Activated B cell treated with CpG ODN at 0.5 μM for 24 hours (primary cell): ENCODE measurements around the gene GIPC1. TPM values are rescaled to one million over a fixed set of nuclear protein-coding genes. Genes with fewer than 3 reads are reported as not detected.

ENCODE experiments used
- ATAC-seq: fragments of 200-7000 bp; cut with Tn5 transposase; one replicate; pipeline ENCODE4 v1.10.0; 2021; ENCODE audit warnings: low read depth, mild to moderate bottlenecking, moderate library complexity
- CTCF ChIA-PET: fragments of 350-600 bp; sonication (Branson Sonifier 250); formaldehyde crosslinking; loops from one replicate; lab custom pipeline; 2021; ENCODE audit warnings: antibody characterized with exemption; lab: Charles Lee
- POLR2A ChIA-PET: fragments of 350-600 bp; sonication (Branson Sonifier 250); formaldehyde crosslinking; loops from one replicate; lab custom pipeline; 2021; ENCODE audit warnings: antibody characterized with exemption; lab: Charles Lee
- DNase-seq: peaks from one replicate; pipeline ENCODE4 v3.0.0; 2022
- H3K27ac Mint-ChIP-seq: one replicate; pipeline ENCODE4 v1.8.0; 2020; ENCODE audit warnings: mixed read lengths
- H3K27me3 Mint-ChIP-seq: one replicate; pipeline ENCODE4 v1.8.0; 2021; ENCODE audit warnings: mixed read lengths
- H3K36me3 Mint-ChIP-seq: one replicate; pipeline ENCODE4 v1.8.0; 2021; ENCODE audit warnings: low read depth, mixed read lengths
- H3K4me1 Mint-ChIP-seq: one replicate; pipeline ENCODE4 v1.8.0; 2021; ENCODE audit warnings: mixed read lengths
- H3K4me3 Mint-ChIP-seq: one replicate; pipeline ENCODE4 v1.8.0; 2020; ENCODE audit warnings: mild to moderate bottlenecking, mixed read lengths
- H3K9me3 Mint-ChIP-seq: one replicate; pipeline ENCODE4 v1.8.0; 2020; ENCODE audit warnings: mixed read lengths
- intact Hi-C: fragments of 100-400 bp; cut with micrococcal nuclease; formaldehyde crosslinking; loops from one replicate; pipeline ENCODE4 v1.15.1; 2024
- total RNA-seq: library from RNA; stranded (reverse); gene quantifications from 2 replicates; pipeline ENCODE4 v1.2.3, GENCODE V29; 2022
- TF ChIP-seq, protein P1 (sequence below): fragments of 200-600 bp; IDR thresholded peaks from one replicate; pipeline ENCODE4 v1.8.0; 2022; ENCODE audit warnings: antibody characterized with exemption, mild to moderate bottlenecking

GIPC1 gene
- total RNA-seq, 1 donor from 2014 or later, result 15.3 TPM

DNA sequence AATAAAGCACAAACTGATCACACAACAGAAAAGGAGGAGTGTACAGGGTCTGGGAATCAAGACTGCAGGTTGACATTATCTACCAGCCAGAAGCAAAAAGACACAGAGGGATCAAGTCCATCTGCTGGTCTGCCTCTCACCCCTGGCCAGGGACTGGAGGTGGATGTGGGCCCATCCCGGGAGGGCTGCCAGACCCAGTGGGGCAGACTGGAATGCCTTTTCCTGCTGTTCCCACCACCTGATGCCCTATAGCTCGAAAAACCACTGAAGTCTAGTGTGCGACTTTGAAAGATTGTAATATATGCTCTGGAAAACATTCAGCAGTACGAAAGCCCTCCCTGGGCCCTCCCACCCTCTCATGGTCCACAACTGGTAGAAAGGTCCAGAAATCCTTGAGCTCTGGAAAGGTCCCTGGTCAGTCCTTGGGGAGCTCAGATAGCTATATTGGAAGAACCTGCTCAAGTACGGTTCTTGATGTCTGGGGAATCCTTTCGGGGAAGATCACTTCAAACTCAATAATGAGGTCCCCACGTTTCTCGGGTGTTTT, 19.6 kb upstream of the GIPC1 start:
- TF ChIP-seq, protein P1, sequence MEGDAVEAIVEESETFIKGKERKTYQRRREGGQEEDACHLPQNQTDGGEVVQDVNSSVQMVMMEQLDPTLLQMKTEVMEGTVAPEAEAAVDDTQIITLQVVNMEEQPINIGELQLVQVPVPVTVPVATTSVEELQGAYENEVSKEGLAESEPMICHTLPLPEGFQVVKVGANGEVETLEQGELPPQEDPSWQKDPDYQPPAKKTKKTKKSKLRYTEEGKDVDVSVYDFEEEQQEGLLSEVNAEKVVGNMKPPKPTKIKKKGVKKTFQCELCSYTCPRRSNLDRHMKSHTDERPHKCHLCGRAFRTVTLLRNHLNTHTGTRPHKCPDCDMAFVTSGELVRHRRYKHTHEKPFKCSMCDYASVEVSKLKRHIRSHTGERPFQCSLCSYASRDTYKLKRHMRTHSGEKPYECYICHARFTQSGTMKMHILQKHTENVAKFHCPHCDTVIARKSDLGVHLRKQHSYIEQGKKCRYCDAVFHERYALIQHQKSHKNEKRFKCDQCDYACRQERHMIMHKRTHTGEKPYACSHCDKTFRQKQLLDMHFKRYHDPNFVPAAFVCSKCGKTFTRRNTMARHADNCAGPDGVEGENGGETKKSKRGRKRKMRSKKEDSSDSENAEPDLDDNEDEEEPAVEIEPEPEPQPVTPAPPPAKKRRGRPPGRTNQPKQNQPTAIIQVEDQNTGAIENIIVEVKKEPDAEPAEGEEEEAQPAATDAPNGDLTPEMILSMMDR, result no peak
- H3K36me3 Mint-ChIP-seq, result peaks cover 44% of the 10 kb centered on the region
- H3K4me1 Mint-ChIP-seq, result peaks cover 49% of the 10 kb centered on the region
- H3K4me3 Mint-ChIP-seq, result peak overlapping the region; percentile 89
- intact Hi-C loops, result no loop called here
- peak overlapping the region; percentile 73 for H3K27ac Mint-ChIP-seq
- no peak for ATAC-seq
- POLR2A ChIA-PET, result interaction anchor here (0.5 kb wide), 1 partner anchor 145 kb away, joined by 4 read pairs; no protein-coding TSS in a partner anchor
- CTCF ChIA-PET, result no interaction called here
- no peaks in the 10 kb centered on the region for H3K27me3 Mint-ChIP-seq
- no peak for DNase-seq
- H3K9me3 Mint-ChIP-seq, result no peaks in the 10 kb centered on the region

DNA sequence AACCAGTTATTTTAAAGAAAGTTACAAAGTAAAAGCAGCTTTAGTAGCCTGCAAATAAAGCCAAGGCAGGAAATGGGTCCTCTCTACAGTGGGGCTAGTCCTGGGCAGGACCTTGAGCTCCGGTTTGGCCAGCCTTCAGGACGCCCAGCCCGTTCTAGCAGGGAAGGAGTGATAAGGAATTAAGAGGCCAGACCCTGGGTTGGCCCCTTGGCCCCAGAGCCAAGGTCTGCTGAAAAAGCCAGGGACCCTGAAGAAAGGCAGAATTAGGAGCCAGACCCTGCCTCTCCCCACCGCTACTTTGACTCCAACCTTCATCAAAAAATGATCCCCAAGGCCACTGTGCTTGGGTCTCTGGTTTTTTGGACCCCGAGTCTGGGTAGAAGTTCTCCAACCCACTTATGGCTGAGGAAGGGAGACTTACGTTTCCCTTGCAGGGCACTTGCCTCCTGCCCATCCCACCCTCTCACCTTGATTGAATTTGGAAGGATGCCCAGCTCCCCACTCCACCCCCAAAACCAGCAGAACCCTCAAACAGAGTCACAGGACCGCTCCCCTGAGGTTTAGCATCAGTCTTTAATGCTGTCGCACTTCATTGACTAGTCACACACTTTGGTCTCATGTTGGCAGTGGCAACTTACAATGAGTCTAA, 18.4 kb upstream of the GIPC1 start:
- peaks cover 42% of the 10 kb centered on the region for H3K4me1 Mint-ChIP-seq
- peaks cover 44% of the 10 kb centered on the region for H3K36me3 Mint-ChIP-seq
- DNase-seq (no peak), ATAC-seq (no peak)
- intact Hi-C loops, result no loop called here
- H3K27me3 Mint-ChIP-seq, result no peaks in the 10 kb centered on the region
- no peaks in the 10 kb centered on the region for H3K9me3 Mint-ChIP-seq
- POLR2A ChIA-PET, result no interaction called here
- TF ChIP-seq, protein P1, result no peak
- CTCF ChIA-PET, result no interaction called here
- H3K4me3 Mint-ChIP-seq, result peak overlapping the region; percentile 41
- H3K27ac Mint-ChIP-seq, result peak overlapping the region; percentile 46

DNA sequence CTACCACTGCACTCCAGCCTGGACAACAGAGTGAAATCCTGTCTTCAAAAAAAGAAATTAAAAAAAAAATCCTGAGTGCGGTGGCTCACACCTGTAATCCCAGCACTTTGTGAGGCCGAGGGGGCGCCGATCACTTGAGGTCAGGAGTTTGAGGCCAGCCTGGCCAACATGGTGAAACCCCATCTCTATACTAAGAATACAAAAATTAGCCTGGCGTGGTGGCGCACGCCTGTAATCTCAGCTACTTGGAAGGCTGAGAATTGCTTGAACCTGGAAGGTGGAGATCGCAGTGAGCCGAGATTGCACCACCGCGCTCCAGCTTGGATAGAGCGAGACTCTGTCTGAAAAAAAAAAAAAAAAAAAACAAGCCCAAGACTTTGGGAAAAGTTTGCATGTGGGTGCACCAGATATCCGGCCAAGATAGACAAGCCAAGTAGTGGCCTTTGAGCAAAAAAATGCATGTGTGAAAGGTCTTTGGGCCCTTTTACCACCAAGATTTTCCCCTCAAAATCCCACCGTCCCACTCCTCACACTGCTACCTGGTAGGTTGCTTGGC, 16.6 kb upstream of the GIPC1 start:
- no peak overlapping the region for H3K4me3 Mint-ChIP-seq
- ChIA-PET CTCF (no interaction called here), POLR2A (interaction anchor here (0.6 kb wide), 1 partner anchor 37 kb away, joined by 3 read pairs; no protein-coding TSS in a partner anchor)
- H3K4me1 Mint-ChIP-seq, result peaks cover 30% of the 10 kb centered on the region
- no peak for ATAC-seq
- H3K27ac Mint-ChIP-seq, result no peak overlapping the region
- peaks cover 40% of the 10 kb centered on the region for H3K36me3 Mint-ChIP-seq
- H3K9me3 Mint-ChIP-seq, result no peaks in the 10 kb centered on the region
- no peak for DNase-seq
- H3K27me3 Mint-ChIP-seq, result no peaks in the 10 kb centered on the region
- intact Hi-C loops, result no loop called here
- TF ChIP-seq, protein P1, result no peak

DNA sequence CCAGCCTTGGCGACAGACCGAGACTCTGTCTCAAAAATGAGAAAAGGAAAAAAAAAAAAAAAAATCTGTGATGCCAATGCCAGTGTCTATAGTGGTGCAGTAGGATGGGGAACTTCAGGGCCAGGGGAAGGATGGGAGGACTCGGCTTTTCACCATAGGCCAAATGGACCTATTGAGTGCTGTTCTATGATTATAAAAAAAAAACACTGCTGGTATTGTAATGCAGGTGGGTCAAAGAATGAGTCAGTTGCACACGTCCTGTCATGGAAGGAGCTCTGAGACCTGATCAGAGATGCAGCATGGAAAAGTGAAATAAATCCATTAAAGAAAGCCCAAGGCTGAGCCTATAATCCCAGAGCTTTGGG, 15.3 kb upstream of the GIPC1 start:
- H3K4me1 Mint-ChIP-seq, result peaks cover 18% of the 10 kb centered on the region

More for the DNA sequence above, 15.3 kb upstream of the GIPC1 start:
- ChIA-PET POLR2A (no interaction called here), CTCF (no interaction called here)
- no peaks in the 10 kb centered on the region for H3K27me3 Mint-ChIP-seq
- no peak for DNase-seq
- no peak overlapping the region for H3K27ac Mint-ChIP-seq
- H3K4me3 Mint-ChIP-seq, result no peak overlapping the region
- TF ChIP-seq, protein P1, result no peak
- intact Hi-C loops, result no loop called here
- no peak for ATAC-seq
- H3K36me3 Mint-ChIP-seq, result peaks cover 28% of the 10 kb centered on the region
- no peaks in the 10 kb centered on the region for H3K9me3 Mint-ChIP-seq
